Measurements from ENCODE around the gene HPN.
"Not testable (repeated sequence)": the region's sequence is repeated elsewhere in the genome, so short reads cannot be mapped to it uniquely, and the experiment has no call there.

HPN gene

DNA sequence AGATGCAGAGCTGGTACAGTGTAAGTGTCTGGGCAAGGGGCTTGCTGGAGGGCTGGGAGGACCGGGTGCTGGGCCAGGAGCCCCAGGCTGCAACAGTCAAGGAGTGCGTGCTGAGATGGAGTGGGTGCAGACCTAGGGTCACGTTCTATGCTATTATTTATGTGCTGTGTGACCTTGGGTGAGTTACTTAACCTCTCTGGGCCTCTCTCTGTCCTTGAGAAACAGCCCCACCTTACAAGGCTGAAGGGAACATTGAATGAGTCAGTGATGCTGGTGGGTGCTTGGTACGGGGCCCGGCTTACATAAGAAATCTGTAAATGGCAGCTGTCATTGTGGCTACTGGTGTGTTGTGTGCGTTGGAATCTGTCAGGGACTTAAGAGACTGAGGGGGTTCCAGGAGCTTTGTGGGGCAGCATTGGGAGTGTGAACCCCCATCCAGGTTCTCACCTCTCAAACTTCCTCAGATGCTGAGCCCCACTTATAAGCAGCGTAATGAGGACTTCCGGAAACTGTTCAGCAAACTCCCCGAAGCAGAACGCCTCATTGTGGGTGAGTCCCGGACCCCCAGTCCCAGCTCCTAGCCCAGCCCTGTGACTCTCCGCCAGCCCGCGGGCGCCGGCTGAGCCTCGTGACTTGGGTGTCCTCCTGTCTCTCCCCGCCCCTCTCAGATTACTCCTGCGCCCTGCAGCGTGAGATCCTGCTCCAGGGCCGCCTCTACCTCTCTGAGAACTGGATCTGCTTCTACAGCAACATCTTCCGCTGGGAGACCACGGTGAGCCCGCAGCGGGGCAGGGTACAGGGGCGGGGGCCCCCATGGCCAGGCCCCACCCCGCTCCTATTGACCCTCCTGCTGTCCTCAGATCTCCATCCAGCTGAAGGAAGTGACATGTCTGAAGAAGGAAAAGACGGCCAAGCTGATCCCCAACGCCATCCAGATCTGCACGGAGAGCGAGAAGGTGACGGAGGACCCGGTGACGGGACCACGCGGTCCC, 31.8 kb upstream of the HPN start:
- DNase-seq (ENCODE audit: low spot score): no peak

DNA sequence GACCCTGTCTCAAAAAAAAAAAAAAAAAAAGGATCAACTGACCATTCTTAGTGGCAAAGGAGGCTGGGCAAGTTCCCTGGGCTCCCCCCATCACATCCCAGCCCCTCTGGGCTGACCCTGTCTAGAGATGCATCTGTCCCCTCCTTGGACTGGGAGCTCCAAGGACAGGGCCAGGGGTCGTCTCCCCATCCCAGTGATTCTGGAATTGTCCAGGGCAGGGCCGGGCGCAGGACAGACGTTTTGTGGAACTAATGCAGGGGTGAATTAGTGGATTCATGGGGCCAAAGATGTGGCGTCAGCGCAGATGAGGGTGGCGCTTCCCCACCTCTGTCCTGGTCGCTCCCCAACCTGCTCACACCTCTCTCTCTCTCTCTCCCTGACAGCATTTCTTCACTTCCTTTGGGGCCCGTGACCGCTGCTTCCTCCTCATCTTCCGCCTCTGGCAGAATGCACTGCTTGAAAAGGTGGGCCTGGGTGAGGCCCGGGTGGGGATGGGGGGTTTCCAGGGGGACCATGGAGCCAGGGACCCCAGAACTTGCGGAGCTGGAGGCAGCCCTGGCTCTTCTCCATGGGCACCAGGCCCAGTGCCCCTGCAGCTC, 30.3 kb upstream of the HPN start:
- no peak for DNase-seq (ENCODE audit: low spot score)

DNA sequence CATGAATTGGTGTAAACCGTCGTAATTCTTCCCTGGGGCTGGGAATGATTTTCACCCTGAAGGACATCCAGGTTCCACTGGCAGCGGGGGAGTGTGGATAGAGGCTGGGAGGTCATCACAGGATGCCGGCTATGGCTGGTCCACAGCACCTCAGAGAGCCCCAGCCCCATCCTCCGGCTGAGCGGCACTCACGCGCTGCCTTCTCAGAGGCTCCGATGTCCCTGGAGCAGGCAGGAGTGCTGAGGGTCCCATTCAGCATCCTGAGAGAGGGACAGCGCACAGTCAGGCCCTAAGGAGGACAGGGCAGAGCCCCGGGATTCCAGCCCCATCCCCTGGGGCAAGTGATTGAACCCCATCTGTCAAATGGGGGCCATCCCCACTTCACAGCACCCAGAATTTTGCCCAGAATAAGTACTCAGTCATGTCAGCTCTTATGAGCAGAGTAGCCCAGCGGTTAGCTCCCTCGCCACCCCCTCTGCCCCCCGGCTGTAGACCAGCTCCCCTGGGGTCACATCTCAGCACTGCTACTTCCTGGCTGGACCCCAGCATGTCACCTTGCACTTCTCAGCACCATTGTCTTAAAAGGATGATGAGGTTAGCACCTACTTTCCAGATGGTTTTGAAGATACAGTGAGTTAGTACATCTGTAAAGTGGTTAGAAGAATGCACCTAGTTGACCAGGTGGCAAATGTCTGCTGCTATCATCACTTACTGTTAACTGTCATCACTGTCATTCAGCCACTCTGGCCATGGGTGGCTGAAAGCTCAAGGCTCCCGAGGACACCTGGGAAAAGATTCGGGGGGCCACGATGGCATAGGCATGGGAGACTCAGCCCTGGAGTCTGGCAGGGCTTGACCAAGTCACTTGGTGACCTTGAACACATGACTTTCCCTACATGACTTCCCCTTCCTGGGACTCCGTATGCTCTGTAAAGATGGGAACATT, 29.5 kb upstream of the HPN start:
- no peak for DNase-seq (ENCODE audit: low spot score)

DNA sequence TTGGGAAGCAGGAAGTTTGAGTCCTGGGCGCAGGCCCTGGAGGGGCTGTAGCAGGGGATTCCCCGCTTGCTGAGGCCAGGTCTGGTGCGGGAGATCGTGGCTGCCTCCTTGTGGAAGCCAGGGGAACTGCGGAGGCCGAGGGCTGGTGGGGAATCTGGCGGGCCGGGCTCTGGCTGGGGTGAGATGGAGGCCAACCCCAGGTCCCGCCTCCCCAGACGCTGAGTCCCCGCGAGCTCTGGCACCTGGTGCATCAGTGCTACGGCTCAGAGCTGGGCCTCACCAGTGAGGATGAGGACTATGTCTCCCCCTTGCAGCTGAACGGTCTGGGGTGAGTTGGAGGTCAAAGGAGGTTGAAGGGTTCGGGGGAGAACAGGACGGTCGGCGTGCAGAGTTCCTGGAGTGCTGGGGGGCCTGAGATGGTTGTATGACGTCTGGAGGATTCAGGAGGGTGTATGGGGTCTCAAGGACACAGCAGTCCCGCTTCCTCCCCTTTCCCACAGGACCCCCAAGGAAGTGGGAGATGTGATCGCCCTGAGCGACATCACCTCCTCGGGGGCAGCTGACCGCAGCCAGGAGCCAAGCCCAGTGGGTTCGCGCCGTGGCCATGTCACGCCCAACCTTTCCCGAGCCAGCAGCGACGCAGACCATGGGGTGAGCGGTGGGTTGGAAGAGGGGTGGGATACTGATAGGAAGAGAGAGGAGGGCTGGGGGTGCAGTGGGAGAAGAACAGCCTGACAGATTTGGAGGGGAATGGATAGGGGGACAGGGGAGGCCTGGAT, 28.3 kb upstream of the HPN start:
- peak; percentile 86 for DNase-seq (ENCODE audit: low spot score)

DNA sequence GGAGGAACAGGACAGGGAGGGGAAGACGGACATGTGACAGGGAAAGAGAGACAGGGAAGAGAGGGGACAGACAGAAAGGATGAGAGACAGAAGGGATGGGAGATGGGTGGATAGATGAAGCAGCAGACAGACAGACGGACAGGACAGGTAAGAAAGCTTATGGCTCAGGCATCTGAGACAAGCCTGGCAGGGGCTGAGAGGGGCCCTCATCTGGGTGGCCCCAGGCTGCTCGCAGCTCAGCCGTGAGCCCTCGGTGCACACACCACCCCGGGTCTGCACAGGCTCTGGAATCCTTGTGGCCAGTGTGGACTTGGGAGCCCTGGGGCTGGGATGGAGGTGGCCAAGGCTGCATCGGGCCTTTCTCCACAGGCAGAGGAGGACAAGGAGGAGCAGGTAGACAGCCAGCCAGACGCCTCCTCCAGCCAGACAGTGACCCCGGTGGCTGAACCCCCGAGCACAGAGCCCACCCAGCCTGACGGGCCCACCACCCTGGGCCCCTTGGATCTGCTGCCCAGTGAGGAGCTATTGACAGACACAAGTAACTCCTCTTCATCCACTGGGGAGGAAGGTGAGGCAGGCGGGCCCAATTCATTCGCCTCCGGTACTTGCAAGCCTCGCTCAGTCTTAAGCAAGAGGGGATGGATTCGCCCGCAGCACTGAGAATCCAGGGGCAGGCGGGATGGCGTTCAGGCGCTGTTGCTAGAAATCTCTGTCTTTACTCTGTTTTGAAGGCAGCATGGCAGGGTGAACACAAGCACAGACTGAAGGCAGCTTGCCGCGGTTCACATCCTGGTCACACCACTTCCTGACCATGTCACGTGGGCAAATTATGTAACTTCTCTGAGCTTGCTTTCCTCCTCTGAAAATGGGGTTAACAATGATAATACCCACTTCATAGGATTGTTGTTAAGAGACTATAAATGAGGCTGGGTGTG, 27.4 kb upstream of the HPN start:
- DNase-seq (ENCODE audit: low spot score): no peak

DNA sequence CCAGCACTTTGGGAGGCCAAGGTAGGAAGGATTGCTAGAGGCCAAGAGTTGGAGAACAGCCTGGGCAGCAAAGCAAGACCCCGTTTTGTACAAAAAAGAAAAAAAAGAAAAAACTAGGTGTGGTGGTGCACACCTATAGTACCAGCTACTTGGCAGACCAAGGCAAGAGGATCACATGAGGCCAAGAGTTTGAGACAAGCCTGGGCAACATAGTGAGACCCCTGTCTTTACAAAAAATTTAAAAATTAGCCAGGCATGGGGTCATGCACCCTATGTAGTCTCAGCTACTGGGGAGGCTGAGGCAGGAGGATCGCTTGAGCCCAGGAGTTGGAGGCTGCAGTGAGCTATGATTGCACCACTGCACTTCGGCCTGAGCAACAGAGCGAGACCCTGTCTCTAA, 26.7 kb upstream of the HPN start:
- not testable (repeated sequence) for DNase-seq (ENCODE audit: low spot score)

DNA sequence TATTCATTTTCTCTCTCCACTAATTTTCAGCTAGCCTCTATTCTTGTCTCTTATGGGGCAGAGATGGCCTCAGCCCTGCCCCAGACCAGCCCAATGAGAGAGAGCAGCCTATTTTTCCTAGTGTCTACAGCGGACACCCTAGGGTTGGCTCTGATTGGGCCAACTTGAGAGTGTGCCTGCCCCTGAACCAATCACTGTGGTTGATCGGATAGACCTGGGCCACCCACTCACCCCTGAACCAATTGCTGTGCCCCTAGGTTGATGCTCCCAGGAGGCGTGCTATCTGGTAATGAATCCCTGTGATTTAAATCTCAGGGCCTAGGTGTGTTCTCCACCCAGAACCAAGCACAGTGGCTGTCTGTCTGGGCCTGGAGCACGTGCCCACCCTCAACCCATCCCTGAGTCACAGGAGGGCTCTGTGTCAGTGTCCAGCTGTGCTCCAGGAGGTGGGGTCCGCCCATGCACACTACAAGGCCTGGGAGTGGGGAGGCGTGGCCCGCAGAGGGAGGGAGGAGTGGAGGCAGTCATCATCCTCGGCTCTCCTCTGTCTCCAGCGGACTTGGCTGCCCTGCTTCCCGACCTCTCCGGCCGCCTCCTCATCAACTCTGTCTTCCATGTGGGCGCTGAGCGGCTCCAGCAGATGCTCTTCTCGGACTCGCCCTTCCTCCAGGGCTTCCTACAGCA, 26.1 kb upstream of the HPN start:
- DNase-seq (ENCODE audit: low spot score): peak; percentile 77

DNA sequence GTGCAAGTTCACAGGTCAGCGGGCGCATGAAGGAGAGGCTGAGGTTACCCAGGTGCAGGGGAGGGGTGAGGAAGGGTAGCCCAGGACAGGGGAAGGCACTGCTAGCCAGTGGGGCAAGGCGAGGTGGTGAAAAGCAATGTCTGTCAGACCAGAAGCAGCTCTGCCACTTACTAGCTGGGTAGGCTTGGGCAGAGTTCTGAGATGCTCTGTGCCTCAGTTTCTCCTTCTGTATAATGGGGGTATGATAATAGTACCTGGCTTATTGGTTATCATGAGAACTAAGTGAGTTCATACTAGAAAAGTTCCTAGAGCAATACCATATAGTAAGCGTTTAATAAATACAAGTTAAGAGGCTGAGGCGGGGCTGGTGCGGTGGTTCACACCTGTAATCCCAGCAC, 25.6 kb upstream of the HPN start:
- DNase-seq (ENCODE audit: low spot score): no peak

DNA sequence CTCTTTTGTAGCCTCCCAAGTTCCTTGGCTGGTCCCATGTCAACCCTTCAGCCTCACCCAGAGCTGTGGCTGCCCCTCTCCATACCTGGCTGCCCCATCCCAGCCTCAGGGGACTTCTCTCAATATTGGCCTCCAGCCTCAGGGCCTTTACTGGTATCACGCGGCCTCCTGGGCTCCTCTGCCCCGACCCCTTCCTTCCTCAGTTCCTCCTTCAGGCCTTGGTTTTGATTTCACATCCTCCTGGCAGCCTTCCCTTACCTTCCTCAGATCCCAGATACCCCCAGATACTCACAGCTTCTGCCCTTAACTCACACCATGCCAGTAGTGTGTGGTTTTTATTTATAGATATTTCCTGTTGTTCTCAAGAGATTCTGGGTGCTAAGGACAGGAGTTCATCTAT, 24.0 kb upstream of the HPN start:
- DNase-seq (ENCODE audit: low spot score): no peak

DNA sequence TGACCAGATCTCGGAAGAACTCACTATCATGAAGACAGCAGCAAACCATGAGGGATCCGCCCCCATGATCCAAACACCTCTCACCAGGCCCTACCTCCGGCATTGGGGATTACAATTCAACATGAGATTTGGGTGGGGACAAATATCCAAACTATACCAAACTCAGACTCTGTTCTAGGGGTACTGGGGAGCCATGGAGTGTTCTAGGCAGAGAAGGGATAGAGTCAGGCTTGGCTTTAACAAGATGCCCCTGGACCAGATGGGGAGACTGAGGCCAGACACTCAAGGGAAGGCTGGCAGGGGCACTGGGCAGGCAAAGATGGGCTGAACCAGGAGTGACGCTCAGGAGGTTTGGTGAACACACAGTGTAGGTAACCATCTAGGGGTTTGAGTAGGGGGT, 23.1 kb upstream of the HPN start:
- no peak for DNase-seq (ENCODE audit: low spot score)

DNA sequence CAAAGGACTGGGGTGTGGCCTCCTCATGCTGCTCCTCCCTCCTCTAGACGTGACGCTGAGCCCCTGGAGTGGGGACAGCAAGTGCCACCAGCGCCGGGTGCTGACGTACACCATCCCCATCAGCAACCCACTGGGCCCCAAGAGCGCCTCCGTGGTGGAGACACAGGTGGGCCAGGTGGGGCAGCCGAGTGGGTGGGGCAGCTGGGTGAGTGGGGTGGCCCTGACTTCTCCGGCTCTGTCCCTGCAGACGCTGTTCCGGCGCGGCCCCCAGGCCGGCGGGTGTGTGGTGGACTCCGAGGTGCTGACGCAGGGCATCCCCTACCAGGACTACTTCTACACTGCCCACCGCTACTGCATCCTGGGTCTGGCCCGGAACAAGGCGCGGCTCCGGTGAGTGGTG, 22.4 kb upstream of the HPN start:
- DNase-seq (ENCODE audit: low spot score): no peak

DNA sequence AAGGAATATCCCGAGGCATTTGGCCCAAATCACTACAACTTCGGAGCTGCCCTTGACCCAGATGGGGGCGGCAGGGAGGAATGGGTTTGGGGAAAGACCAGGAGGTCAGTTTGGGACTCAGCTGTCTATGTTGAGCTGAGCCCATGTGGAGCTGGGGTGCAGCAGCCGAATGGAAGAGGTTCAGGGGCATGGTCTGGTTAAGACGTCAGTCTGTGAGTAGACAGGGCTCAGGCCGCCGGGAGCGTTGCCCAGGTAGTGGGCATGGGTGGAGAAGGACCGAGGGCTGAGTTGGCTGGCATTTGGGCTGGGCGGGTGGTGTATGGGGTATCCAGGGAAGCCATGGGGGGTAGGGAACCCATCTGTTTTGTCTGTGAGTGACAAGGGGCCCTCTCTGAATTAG, 20.5 kb upstream of the HPN start:
- DNase-seq (ENCODE audit: low spot score): no peak

DNA sequence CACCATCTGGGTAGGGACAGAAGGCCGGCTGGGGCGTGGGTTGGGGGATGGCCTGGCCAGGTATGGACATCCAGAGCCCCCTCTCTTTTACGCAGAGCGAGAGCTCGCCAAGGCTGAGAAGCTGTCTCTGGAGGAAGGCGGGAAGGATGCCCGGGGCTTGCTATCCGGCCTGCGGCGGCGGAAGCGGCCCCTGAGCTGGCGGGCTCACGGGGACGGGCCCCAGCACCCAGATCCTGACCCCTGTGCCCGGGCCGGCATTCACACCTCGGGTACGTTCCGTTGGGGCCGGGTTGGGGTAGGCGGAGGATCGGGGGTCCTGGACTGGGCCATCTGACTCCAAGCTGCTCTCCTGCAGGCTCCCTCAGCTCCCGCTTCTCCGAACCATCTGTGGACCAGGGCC, 19.9 kb upstream of the HPN start:
- no peak for DNase-seq (ENCODE audit: low spot score)

DNA sequence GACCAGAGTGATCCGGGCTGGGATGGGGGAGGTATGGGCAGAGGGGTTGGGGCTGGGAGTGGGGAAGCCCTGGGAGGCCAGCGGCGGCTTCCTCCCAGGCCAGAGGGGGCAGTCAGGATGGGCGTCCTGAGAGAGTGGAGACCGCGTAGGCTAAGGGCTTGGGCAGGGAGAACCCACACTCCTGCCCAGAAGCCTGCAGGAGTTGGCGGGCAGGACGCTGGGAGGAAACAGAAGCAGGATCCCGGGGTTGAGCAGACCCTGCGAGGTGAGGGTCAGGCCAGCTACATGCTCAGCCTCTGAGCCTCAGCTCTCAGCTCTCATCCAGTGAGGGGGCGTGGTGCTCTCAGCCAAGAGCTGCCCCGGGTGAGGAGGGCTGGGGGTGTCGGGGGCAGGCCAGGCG, 19.1 kb upstream of the HPN start:
- DNase-seq (ENCODE audit: low spot score): no peak

DNA sequence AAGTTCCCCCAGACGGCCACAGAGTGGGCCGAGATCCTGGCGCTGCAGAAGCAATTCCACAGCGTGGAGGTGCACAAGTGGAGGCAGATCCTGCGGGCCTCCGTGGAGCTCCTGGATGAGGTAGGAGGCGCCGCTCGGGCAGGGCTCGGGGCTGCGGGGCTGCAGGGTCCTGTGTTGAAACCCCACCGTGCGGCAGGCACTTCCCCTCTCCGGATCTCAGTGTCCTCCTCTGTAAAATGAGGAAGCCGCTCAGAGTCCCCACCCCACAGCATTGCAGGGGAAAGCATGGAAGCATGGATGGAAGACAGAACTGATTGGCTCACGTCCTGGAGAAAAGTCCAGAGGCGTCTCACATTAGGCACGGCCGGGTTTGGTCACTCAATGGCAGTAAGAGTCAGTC, 18.1 kb upstream of the HPN start:
- no peak for DNase-seq (ENCODE audit: low spot score)

DNA sequence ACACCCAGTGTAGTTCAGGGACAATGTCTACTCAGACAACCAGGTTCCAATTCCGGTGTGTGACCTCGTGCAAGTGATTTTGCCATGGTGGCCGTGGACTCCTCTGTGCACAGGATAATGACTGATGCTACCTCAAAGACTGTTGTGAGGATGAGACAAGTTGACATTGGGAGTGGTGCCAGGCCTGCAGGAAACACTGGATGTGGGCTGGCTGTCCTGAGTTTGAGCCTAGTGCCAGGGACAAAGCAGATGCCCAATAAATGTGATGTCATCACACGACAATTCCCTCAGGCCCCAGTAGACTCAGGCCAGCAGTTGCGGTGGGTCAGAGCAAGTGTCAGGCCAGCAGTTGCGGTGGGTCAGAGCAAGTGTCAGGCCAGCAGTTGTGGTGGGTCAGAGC, 17.4 kb upstream of the HPN start:
- DNase-seq (ENCODE audit: low spot score): no peak

DNA sequence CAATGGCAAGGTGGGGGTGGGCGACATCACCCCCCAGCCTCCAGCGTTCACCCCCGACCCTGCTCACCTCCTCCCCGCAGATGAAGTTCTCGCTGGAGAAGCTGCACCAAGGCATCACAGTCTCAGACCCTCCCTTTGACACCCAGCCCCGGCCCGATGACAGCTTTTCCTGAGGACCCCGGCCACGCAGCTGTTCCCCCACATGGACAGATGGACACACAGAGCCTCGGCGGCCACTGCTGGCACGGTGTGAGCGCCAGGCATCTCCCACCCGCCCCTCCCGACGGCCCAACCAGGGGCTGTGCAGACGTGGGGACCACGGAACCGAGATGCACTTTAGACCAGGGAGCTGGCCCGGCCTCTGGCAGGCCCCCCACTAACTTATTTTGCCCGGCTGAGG, 15.6 kb upstream of the HPN start:
- DNase-seq (ENCODE audit: low spot score): no peak

DNA sequence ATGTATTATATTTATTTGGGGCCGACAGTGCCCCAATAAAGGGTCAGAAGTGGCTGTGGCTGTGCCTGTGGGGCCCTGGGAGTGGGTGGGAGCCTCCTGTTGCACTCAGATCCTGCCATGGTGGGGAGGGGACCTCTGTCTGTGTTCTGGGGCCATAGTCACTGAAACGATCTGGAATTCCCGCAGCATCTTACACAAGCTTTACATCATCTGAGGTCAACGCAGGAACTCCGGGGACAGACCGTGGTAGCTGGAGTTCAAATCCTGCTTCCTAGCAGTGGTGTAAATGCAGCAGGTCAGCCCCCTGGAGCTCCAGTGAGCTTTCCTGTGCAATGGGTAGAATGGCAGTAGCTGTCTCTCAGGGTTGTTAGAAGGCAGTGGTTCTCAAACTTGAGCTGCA, 15.1 kb upstream of the HPN start:
- no peak for DNase-seq (ENCODE audit: low spot score)

DNA sequence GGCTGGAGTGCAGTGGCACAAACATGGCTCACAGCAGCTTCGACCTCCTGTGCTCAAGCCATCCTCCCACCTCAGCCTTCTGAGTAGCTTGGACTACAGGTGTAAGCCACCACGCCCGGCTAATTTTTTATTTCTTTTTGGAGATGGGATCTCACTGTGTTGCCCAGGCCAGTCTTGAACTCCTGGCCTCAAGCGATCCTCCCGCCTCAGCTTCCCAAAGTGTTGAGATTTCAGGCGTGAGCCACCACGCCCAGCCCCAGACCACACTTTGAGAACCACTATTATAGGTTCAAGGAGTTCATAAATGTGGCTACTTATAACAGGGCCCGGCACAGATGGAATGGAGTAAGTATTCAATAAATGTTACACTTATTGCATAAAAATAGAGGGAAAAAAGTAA, 14.5 kb upstream of the HPN start:
- DNase-seq (ENCODE audit: low spot score): no peak
